Activated naive CD4-positive, alpha-beta T cell treated with anti-CD3 and anti-CD28 coated beads for 36 hours (primary cell): ENCODE results near the gene ADAMTSL2. TPM values are rescaled to one million over a fixed set of nuclear protein-coding genes. Genes with fewer than 3 reads are reported as not detected.

Experiments used
- CTCF ChIA-PET: fragments of 350-600 bp; sonication (Branson Sonifier 250); formaldehyde crosslinking; loops from one replicate; lab custom pipeline; 2021; ENCODE audit warnings: antibody characterized with exemption; lab: Charles Lee
- DNase-seq: peaks from one replicate; pipeline ENCODE4 v3.0.0-alpha.2; 2020
- H3K27ac Mint-ChIP-seq: one replicate; pipeline ENCODE4 v1.8.0; 2021; ENCODE audit warnings: mild to moderate bottlenecking, mixed read lengths
- H3K27me3 Mint-ChIP-seq: one replicate; pipeline ENCODE4 v1.8.0; 2021; ENCODE audit warnings: low read depth, mixed read lengths
- H3K36me3 Mint-ChIP-seq: one replicate; pipeline ENCODE4 v1.8.0; 2021; ENCODE audit warnings: low read depth, mixed read lengths
- H3K4me1 Mint-ChIP-seq: one replicate; pipeline ENCODE4 v1.8.0; 2021; ENCODE audit warnings: low read depth, mixed read lengths
- H3K4me3 Mint-ChIP-seq: one replicate; pipeline ENCODE4 v1.8.0; 2021; ENCODE audit warnings: mild to moderate bottlenecking, moderate library complexity, mixed read lengths
- H3K9me3 Mint-ChIP-seq: one replicate; pipeline ENCODE4 v1.8.0; 2021; ENCODE audit warnings: mixed read lengths
- intact Hi-C: fragments of 100-400 bp; cut with micrococcal nuclease; formaldehyde crosslinking; loops from one replicate; pipeline ENCODE4 v1.15.1; 2023
- total RNA-seq, 2 experiments: library from RNA; stranded (reverse); gene quantifications; one replicate each; pipeline ENCODE4 v1.2.3, GENCODE V29; 2021

Gene ADAMTSL2
- total RNA-seq, 2 experiments from 2014 or later, result 0.14 to 0.17 TPM

- CTCF ChIA-PET, result no interaction called here
- intact Hi-C loops, result no loop called here
- Mint-ChIP-seq H3K4me3 (no peak overlapping the region), H3K9me3 (no peaks in the 10 kb centered on the region), H3K4me1 (peaks cover 11% of the 10 kb centered on the region), H3K36me3 (no peaks in the 10 kb centered on the region), H3K27ac (no peak overlapping the region), H3K27me3 (peaks cover 4% of the 10 kb centered on the region)
- DNase-seq, result no peak
Observed at GRCh38 chr9:133615606-133616188, 81.2 kb downstream of the ADAMTSL2 start.

- Mint-ChIP-seq H3K9me3 (no peaks in the 10 kb centered on the region), H3K27ac (no peak overlapping the region), H3K36me3 (no peaks in the 10 kb centered on the region), H3K4me1 (peaks cover 21% of the 10 kb centered on the region), H3K4me3 (no peak overlapping the region), H3K27me3 (no peaks in the 10 kb centered on the region)
- intact Hi-C loops, result no loop called here
- CTCF ChIA-PET, result interaction anchor here (0.8 kb wide), 1 partner anchor 18 kb away, joined by 3 read pairs; no protein-coding TSS in a partner anchor
- no peak for DNase-seq
Observed at GRCh38 chr9:133616643-133617405, 82.3 kb downstream of the ADAMTSL2 start.

GRCh38 chr9:133618726-133619125, 84.2 kb downstream of the ADAMTSL2 start:
- Mint-ChIP-seq H3K36me3 (no peaks in the 10 kb centered on the region), H3K27ac (no peak overlapping the region), H3K9me3 (no peaks in the 10 kb centered on the region), H3K4me3 (no peak overlapping the region), H3K27me3 (no peaks in the 10 kb centered on the region), H3K4me1 (peaks cover 33% of the 10 kb centered on the region)
- intact Hi-C loops, result no loop called here
- CTCF ChIA-PET, result interaction anchor here (1.2 kb wide), 1 partner anchor 120 kb away, joined by 3 read pairs; the partner anchor contains the start of gene SARDH
- DNase-seq, result no peak

GRCh38 chr9:133619791-133620190, 85.3 kb downstream of the ADAMTSL2 start:
- Mint-ChIP-seq H3K9me3 (no peaks in the 10 kb centered on the region), H3K36me3 (no peaks in the 10 kb centered on the region), H3K4me3 (no peak overlapping the region), H3K27me3 (no peaks in the 10 kb centered on the region), H3K4me1 (peaks cover 33% of the 10 kb centered on the region), H3K27ac (no peak overlapping the region)
- CTCF ChIA-PET, result interaction anchor here (0.7 to 1.2 kb wide), 3 partner anchors 32 to 200 kb away, joined by 3 to 4 read pairs (median 4); partner anchors contain the start of gene SARDH
- intact Hi-C loops, result loop anchor here (2.0 kb wide), 1 partner anchor 57 kb away; no protein-coding TSS in a partner anchor
- DNase-seq, result peak; percentile 81

GRCh38 chr9:133621725-133622267, 87.3 kb downstream of the ADAMTSL2 start:
- Mint-ChIP-seq H3K36me3 (no peaks in the 10 kb centered on the region), H3K27me3 (no peaks in the 10 kb centered on the region), H3K27ac (no peak overlapping the region), H3K4me1 (peaks cover 33% of the 10 kb centered on the region), H3K9me3 (peaks cover 10% of the 10 kb centered on the region), H3K4me3 (no peak overlapping the region)
- DNase-seq, result no peak
- CTCF ChIA-PET, result no interaction called here
- intact Hi-C loops, result loop anchor here (2.0 kb wide), 1 partner anchor 55 kb away; no protein-coding TSS in a partner anchor

GRCh38 chr9:133622555-133622954, 88.1 kb downstream of the ADAMTSL2 start:
- DNase-seq, result no peak
- intact Hi-C loops, result no loop called here
- no peaks in the 10 kb centered on the region for H3K36me3 Mint-ChIP-seq
- no peak overlapping the region for H3K4me3 Mint-ChIP-seq
- H3K9me3 Mint-ChIP-seq, result peaks cover 13% of the 10 kb centered on the region
- CTCF ChIA-PET, result no interaction called here
- no peak overlapping the region for H3K27ac Mint-ChIP-seq
- H3K27me3 Mint-ChIP-seq, result no peaks in the 10 kb centered on the region
- H3K4me1 Mint-ChIP-seq, result peaks cover 33% of the 10 kb centered on the region

Other genes starting within 250 kb of the ADAMTSL2 start
- 10 to 100 TPM; 13.6 to 13.8 TPM for gene SURF6, start 198.5 kb upstream of the ADAMTSL2 start, total RNA-seq
- 10 to 100 TPM; 18.4 to 21.5 TPM for gene MED22, start 186.6 kb upstream of the ADAMTSL2 start, total RNA-seq
- 1,000 to 10,000 TPM; 3,985 to 4,111 TPM for gene RPL7A, start 186.5 kb upstream of the ADAMTSL2 start, total RNA-seq
- 10 to 100 TPM; 24.9 to 27.8 TPM for gene SURF1, start 178.2 kb upstream of the ADAMTSL2 start, total RNA-seq
- 10 to 100 TPM; 15.0 to 16.2 TPM for gene SURF2, start 178.2 kb upstream of the ADAMTSL2 start, total RNA-seq
- gene SURF4, start 158.6 kb upstream of the ADAMTSL2 start, total RNA-seq, result 100 to 1,000 TPM; 299 to 302 TPM
- gene STKLD1, start 158.3 kb upstream of the ADAMTSL2 start, total RNA-seq, result under 1 TPM; 0.35 to 0.41 TPM
- gene REXO4, start 116.7 kb upstream of the ADAMTSL2 start, total RNA-seq, result 10 to 100 TPM; 22.5 to 27.0 TPM
- 1 to 10 TPM; 3.0 to 3.2 TPM for gene ADAMTS13, start 112.3 kb upstream of the ADAMTSL2 start, total RNA-seq
- gene CACFD1, start 74.7 kb upstream of the ADAMTSL2 start, total RNA-seq, result under 1 TPM; 0.35 to 0.45 TPM
- gene SLC2A6, start 55.6 kb upstream of the ADAMTSL2 start, total RNA-seq, result under 1 TPM; 0.62 to 0.83 TPM
- gene MYMK, start 9.7 kb upstream of the ADAMTSL2 start, total RNA-seq, result not detected
- gene FAM163B, start 74.7 kb downstream of the ADAMTSL2 start, total RNA-seq, result not detected
- not detected for gene DBH, start 101.7 kb downstream of the ADAMTSL2 start, total RNA-seq
- gene SARDH, start 203.6 kb downstream of the ADAMTSL2 start, total RNA-seq, result 1 to 10 TPM; 7.7 TPM